Progenitor cell of endocrine pancreas (in vitro differentiated cells): ENCODE results near the gene ZCCHC7. TPM values are rescaled to one million over a fixed set of nuclear protein-coding genes. Genes with fewer than 3 reads are reported as not detected.

Experiments
- DNase-seq: peaks from one replicate; pipeline ENCODE4 v3.0.0; 2021; ENCODE audit warnings: low spot score; ENCODE audit not compliant: unreplicated experiment
- H3K27ac Mint-ChIP-seq: 2 replicates; pipeline ENCODE4 v1.8.0; 2021; ENCODE audit warnings: mild to moderate bottlenecking, moderate library complexity, mixed read lengths
- H3K27me3 Mint-ChIP-seq: 2 replicates; pipeline ENCODE4 v1.8.0; 2021; ENCODE audit warnings: mixed read lengths
- H3K36me3 Mint-ChIP-seq: 2 replicates; pipeline ENCODE4 v1.8.0; 2022; ENCODE audit warnings: mixed read lengths; ENCODE audit not compliant: insufficient read depth
- H3K4me1 Mint-ChIP-seq: 2 replicates; pipeline ENCODE4 v1.8.0; 2021; ENCODE audit warnings: low read depth, mixed read lengths
- H3K4me3 Mint-ChIP-seq: 2 replicates; pipeline ENCODE4 v1.8.0; 2021; ENCODE audit warnings: low read depth, mild to moderate bottlenecking, moderate library complexity, mixed read lengths
- H3K9me3 Mint-ChIP-seq: 2 replicates; pipeline ENCODE4 v1.8.0; 2021; ENCODE audit warnings: low read depth, mixed read lengths
- CTCF ChIP-seq: fragments of 200-600 bp; sonication (generic); IDR thresholded peaks from one replicate; pipeline ENCODE4 v1.5.0; 2021; ENCODE audit warnings: antibody characterized with exemption, mild to moderate bottlenecking; ENCODE audit not compliant: unreplicated experiment
- total RNA-seq: library from RNA; stranded (reverse); gene quantifications from 2 replicates; pipeline ENCODE4 v1.2.1, GENCODE V29; 2021

The ZCCHC7 gene
- total RNA-seq, 1 donor from 2014 or later = 16.6 TPM

GRCh38 chr9:37293664-37294524 is 173.5 kb downstream of the ZCCHC7 start:
- DNase-seq = no peak
- no peaks in the 10 kb centered on the region for H3K9me3 Mint-ChIP-seq
- no peaks in the 10 kb centered on the region for H3K4me1 Mint-ChIP-seq
- no peaks in the 10 kb centered on the region for H3K36me3 Mint-ChIP-seq
- TF ChIP-seq CTCF = no peak
- no peaks in the 10 kb centered on the region for H3K27me3 Mint-ChIP-seq
- H3K27ac Mint-ChIP-seq = no peak overlapping the region
- no peak overlapping the region for H3K4me3 Mint-ChIP-seq

GRCh38 chr9:37295178-37295577 is 174.8 kb downstream of the ZCCHC7 start:
- H3K4me1 Mint-ChIP-seq = no peaks in the 10 kb centered on the region
- H3K27ac Mint-ChIP-seq = no peak overlapping the region
- no peak for TF ChIP-seq CTCF
- no peak for DNase-seq
- H3K4me3 Mint-ChIP-seq = no peak overlapping the region
- H3K9me3 Mint-ChIP-seq = no peaks in the 10 kb centered on the region
- no peaks in the 10 kb centered on the region for H3K36me3 Mint-ChIP-seq
- H3K27me3 Mint-ChIP-seq = no peaks in the 10 kb centered on the region

GRCh38 chr9:37295796-37296195 is 175.4 kb downstream of the ZCCHC7 start:
- no peaks in the 10 kb centered on the region for H3K9me3 Mint-ChIP-seq
- no peak overlapping the region for H3K4me3 Mint-ChIP-seq
- DNase-seq = no peak
- no peaks in the 10 kb centered on the region for H3K36me3 Mint-ChIP-seq
- H3K4me1 Mint-ChIP-seq = no peaks in the 10 kb centered on the region
- peak; percentile 36 for TF ChIP-seq CTCF
- no peak overlapping the region for H3K27ac Mint-ChIP-seq
- H3K27me3 Mint-ChIP-seq = no peaks in the 10 kb centered on the region

GRCh38 chr9:37297592-37297991 is 177.2 kb downstream of the ZCCHC7 start:
- no peaks in the 10 kb centered on the region for H3K27me3 Mint-ChIP-seq
- H3K9me3 Mint-ChIP-seq = no peaks in the 10 kb centered on the region
- no peaks in the 10 kb centered on the region for H3K36me3 Mint-ChIP-seq
- H3K4me3 Mint-ChIP-seq = no peak overlapping the region
- no peak for DNase-seq
- H3K4me1 Mint-ChIP-seq = no peaks in the 10 kb centered on the region
- no peak for TF ChIP-seq CTCF
- no peak overlapping the region for H3K27ac Mint-ChIP-seq

- Mint-ChIP-seq H3K27me3 (no peaks in the 10 kb centered on the region), H3K4me3 (no peak overlapping the region), H3K9me3 (no peaks in the 10 kb centered on the region), H3K4me1 (no peaks in the 10 kb centered on the region), H3K36me3 (peaks cover 4% of the 10 kb centered on the region), H3K27ac (no peak overlapping the region)
- no peak for TF ChIP-seq CTCF
- no peak for DNase-seq
Observed at GRCh38 chr9:37300620-37301019, 180.2 kb downstream of the ZCCHC7 start.
